Inflammatory macrophage (primary cell): ENCODE data around the gene ARMC9.
"Not testable (repeated sequence)": the region's sequence is repeated elsewhere in the genome, so short reads cannot be mapped to it uniquely, and the experiment has no call there.

Experiments used
- DNase-seq, 2 donors: peaks; one replicate each; pipeline ENCODE4 v3.0.0-alpha.2; 2020 to 2022
- total RNA-seq, 18 experiments: gene quantifications; one replicate each; lab custom pipeline; 2026; ENCODE audit warnings: mixed read lengths in 6 of 18, inconsistent platforms in 2 of 18; lab: John Stamatoyannopoulos, UW

The ARMC9 gene, protein sequence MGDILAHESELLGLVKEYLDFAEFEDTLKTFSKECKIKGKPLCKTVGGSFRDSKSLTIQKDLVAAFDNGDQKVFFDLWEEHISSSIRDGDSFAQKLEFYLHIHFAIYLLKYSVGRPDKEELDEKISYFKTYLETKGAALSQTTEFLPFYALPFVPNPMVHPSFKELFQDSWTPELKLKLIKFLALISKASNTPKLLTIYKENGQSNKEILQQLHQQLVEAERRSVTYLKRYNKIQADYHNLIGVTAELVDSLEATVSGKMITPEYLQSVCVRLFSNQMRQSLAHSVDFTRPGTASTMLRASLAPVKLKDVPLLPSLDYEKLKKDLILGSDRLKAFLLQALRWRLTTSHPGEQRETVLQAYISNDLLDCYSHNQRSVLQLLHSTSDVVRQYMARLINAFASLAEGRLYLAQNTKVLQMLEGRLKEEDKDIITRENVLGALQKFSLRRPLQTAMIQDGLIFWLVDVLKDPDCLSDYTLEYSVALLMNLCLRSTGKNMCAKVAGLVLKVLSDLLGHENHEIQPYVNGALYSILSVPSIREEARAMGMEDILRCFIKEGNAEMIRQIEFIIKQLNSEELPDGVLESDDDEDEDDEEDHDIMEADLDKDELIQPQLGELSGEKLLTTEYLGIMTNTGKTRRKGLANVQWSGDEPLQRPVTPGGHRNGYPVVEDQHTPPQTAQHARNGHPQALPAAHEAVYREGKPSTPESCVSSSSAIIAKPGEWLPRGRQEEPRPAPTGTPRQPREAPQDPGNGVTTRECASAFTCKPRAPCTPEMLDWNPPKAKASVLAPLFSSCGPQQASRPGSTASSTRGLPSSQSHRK
- total RNA-seq: 3.1 to 50.1 (median 7.8) reads per million in 18 experiments

DNA sequence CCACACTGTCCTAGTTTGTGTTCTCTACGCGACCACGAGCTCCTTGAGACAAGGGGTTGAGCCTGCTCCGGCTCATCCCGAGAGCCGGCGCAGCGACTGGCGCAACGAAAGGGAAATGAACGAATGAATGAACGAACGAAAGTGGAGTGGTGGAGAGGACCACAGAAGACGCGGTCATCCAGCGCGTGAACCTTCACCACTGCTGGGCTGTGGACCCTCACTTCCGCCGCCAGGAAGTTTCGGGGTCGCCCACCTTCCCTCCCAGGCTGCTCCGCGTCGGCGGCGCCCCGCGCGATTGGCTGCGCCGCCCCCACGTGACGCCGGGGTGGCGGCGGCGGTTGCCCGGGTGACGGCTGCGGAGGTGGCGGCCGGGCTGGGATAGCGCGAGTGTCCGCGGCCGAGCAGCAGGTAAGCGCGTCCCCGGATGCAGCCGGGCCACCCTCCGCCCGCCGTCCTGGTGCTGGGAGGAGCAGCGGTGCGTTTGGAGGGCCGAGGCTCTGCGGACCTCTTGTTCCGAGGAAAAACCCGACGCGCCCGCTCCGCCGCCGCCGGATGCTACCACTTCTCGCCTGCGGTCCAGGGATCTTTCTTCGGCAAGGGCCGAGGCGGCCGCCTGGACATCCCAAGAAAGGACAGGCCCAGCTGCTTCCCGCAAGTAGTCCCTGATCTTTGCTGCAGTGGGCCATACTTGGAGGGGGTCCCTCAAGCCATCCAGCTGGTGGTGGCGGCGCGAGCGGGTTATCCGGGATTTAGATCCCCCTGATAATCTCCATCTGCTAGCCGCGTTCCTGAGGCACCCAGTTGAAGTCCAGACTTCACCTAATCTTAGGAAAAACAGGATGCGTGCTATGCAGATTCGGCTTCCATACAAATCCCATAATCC is at the start of gene ARMC9:
ARMC9 (plus strand) TSS at position 341 of the 883 bp plus-strand sequence. CDS start 7,608 bp downstream, outside the sequence.
- DNase-seq: peak; percentile 61 to 84

DNA sequence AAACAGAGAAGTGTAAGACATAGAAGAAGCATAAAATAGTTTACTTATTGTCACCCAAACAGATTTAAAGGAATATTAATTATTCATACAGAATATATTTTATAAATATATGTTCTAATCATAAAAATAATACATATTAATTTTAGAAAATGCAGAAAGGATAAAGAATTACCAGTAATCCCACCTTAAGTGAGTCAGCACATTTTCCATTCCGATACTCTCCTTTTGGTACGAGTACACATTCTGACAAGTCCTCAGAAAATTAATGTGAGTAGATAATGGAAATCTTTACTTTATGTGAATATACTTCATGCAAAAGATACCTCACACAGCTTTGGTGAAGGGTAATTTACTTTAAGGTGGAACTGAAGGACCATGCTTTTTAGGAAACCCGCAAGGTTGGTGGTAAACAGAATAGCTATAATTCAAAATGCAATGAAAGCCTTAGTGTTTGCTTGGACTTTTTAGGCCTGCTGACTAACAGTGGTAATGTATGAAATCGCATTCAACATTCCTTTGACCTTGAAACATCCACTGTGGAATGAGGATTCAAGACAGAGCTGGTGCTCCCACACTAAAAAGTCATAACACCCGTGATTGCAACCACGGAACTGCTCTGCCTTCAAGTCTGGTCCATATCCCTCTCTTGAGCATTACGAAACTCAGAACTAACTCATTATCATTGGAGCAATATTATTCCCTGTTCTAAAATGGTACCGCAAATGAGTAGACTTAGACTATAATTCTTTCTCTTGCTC is 45.5 kb upstream of the ARMC9 start:
- DNase-seq: no peak

DNA sequence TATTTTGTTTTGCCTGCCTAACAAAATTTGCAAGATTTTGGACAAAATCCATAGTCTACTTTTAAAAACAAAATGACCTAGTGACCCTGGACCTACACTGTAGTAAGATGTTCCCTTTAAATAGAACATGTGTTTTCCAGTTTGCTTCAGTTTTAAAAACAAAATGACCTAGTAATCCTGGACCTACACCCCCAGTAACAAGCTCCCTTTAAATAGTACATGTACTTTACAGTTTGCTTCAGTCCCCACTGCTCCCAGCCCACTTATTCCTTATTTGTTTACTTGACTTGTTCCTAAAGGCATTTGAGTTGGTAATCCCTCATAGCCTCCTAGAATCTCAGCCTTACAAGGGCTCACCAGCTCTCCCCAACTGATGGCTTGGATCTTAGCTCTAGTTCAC is 39.1 kb upstream of the ARMC9 start:
- no peak for DNase-seq

DNA sequence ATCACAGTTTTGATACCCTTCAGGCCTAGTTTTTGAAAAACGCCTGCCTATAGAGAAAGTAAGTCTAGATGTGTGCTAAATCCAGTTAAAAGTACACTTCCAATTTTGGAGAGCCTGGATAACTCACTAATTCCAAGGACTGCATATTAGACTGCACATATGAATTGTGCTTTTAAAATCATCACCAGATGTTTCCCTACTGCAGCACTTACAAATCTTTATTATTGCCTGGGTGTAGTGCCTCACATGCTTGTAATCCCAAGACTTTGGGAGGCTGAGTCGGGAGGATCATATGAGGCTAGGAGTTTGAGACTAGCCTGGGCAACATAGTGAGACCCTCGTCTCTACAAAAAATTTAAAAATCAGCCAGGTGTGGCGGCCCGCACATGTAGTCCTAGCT is 37.7 kb upstream of the ARMC9 start:
- DNase-seq: no peak

DNA sequence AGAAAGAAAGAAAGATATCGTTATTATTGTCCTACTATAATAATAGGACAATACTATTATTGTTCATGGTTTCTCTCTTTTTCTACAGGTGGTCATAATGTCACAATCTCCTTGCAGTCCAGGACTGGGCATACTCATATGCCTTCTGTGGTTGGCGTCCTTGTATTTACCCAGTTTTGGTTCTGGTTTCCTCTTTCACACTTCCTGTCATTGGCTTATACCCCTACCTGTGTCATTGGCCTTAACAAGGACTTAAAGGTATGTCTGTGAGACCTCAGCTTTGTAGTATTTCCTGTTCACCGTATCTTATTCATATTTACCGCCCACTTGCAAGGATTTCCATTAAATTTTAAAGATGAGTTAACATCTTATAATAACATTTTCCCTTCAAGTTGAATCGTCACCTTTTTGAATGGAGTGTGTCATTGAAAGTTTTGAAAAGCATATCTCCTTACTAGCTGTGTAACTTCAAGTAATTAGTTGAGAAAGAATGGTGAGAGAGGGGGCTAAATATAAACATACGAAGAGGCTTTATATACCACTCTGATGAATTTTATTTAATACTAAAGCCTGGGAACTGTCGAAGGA is 37.1 kb upstream of the ARMC9 start:
- no peak for DNase-seq

DNA sequence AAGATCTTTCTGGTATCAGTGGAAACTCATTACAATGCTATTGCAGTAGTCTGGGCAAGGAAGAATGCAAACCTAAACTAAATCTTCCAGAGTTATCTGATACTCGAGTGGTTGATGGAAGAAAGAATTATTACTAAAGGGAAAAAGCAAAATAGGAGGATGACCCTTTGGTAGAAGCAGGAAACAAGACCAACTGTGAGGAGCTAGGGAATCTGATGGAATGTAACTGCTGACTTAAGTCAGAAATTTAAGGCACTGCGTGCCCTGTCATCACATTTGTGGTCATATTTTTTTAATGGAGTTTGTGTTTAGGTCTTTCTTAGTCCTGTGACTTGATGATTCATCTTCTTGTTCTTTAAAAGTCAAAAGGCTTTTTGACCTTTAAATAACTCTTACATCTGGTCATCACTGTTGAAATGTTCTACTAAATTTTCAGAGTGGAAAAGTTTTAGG is 36.5 kb upstream of the ARMC9 start:
- DNase-seq: peak; percentile 77 to 81

DNA sequence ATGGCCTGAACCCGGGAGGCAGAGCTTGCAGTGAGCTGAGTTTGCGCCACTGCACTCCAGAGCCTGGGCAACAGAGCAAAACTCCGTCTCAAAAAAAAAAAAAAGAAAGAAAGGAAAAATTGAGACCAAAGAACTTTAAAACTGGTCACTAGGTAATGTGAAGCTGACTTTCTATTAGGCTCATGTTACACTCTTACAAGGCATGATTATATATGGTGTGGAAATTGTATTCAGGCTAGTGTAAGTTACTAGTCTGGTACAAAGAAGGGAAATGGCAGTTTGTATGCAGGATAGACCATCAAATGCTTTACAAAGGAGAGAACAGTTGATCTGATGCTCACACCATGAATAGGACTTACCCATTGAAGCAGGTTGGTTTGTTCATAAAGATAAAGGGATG is 35.4 kb upstream of the ARMC9 start:
- DNase-seq: no peak

DNA sequence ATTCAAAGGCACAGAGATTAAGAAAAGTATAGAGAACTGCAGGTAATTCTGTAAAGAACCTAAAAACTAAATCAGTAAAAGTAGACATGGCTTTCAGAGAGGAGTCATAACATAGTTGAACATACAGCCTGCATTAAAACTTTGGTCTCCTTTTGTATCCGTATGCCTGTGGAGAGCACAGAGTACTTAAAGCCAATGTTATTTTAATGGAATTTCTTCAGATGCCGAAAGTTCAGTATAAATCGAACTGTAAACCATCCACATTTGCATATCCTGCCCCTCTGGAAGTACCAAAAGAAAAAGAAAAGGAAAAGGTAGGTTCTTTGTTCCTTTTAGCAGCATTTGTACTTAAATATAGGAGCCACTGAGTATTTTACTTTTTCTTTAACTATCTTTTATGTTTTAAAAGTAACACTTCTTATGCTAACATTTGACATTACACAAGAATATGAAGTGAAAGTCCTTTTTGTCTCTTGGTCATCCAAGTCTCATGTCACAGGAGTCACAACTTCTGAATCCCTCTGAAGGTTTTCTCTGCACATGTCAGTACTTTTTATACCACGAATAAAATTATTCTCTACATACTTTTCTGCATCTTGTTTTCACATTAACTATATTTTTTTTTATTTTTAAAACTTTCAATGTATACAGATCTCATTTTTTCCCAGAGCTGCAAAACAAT is 34.9 kb upstream of the ARMC9 start:
- DNase-seq: peak; percentile 30

DNA sequence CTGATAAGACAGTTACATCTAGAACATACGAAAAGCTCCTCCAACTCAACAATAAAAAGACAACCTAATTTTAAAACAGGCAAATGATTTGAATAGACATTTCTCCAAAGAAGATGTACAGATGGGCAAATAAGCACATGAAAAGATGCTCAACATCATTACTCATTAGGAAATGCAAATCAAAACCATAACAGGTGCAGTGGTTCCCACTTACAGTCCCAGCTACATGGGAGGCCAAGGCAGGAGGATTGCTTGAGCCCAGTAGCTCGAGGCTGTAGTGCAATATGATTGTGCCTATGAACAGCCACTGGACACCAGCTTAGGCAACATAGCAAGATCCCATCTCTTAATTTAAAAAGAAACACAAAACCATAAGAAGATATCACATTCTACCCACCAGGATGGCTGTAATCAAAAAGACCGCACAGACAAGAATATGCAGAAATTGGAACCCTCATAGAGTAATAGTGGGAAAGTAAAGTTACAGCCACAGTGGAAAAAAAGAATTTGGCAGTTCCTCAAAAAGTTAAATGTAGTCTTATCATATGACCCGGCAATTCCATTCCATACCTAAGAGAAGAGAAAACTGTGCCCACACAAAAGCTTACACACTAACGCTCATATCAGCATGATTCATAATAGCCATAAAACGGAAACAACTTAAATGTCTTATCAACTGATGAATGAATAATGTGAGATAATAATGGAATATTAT is 30.5 kb upstream of the ARMC9 start:
- DNase-seq: peak; percentile 19 to 35

DNA sequence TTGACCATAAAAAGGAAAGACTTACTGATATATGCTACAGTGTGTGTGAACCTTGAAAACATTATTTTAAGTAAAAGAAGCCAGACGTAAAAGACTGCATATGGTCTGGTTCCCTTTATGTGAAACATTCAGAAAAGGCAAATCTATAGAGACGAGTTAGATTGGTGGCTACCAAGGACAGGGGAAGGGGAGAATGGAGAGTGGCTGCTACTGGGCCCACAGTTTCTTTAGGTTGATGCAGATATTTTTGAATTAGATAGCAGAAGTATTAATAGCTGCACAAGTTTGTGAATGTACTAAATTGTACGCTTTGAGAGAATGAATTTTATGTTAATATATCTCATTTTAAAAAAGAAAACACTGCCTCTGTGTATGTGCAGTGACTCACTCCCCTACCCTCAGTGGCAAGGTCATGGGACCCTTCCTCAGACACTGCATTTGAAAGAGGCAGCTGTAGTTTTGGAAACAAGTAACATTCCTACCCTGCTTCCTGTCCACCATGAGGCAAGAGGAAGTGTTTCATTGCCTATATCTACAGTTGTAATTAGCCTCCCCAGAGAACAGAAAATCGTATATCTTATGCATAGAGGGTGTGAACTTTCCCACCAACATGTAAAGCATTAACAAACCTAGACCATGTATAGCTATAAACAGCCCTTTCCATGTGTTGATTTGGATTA is 29.8 kb upstream of the ARMC9 start:
- DNase-seq: peak; percentile 22 to 36

DNA sequence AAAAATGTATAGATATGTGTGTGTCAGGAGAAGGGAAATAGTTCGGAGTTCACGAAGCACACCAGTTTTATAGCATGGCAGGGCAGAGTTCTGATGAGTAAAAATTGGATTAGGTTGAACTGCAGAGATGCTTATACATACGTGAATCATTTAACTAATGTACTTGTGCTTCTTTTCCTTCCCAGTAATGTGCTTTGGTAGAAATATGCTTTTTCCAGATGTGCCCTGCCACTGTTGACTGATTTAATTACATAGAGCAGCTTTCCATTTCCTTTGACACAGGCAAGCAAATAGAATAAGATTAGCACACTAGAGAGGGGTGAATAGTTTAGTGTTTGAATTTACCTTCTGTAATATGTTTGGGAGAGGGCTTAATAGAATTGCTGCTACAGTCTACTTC is 28.9 kb upstream of the ARMC9 start:
- no peak for DNase-seq

DNA sequence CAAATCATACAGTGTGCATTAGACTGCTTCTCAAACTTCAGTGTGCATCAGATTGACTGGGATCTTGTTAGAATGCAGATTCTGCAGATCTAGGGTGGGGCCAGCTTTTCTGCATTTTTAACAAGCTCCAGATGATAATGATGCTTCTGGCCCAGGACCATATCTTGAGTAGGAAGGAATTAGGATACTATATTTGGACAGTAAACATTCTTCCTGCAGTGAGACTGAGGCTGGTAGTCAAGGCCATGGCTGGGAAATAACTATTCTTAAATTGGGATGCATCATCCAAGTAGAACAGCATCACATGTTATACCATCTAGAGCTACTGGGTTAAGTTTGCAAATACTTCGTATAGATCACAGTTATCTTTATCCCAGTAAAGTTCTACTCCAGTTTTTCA is 28.4 kb upstream of the ARMC9 start:
- DNase-seq: no peak

DNA sequence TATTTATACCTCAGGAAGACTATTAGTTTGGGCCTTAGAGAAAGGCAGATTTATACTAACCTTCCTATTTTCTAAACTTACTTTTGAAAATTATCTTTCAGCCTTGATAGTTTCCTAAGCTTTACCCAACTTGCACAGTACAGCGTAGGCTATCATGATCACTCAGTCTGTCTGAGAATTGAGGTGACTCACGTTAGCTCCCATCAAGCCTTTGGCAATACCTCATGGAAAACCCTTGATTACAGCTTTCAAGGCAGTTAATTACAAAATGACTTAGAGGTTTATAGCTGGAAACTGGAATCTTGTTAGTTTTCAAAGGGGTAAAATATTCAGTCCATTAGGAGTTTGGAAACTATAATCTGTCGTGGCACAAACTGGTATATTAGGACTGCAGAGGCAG is 26.4 kb upstream of the ARMC9 start:
- no peak for DNase-seq

DNA sequence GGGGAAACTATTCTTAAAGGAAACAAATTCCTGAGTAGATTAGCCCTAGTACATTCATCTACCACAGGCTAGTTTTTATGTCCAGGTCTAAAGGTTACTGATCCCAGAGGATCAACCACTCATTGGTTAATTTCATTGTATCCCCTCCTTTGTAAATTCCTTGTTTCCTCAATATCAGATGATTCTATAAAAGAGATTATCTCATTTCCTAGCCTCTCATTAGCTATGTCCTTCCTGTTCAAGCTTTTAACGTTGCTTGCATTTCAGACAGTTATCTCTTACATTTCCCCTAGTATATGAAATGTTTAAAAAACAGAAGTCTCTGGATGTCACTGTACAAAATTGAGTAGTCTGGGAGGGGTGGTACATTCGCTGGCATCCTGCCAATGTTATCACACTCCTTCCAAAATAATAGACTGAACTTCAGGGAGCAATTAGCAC is 24.2 kb upstream of the ARMC9 start:
- DNase-seq: no peak

DNA sequence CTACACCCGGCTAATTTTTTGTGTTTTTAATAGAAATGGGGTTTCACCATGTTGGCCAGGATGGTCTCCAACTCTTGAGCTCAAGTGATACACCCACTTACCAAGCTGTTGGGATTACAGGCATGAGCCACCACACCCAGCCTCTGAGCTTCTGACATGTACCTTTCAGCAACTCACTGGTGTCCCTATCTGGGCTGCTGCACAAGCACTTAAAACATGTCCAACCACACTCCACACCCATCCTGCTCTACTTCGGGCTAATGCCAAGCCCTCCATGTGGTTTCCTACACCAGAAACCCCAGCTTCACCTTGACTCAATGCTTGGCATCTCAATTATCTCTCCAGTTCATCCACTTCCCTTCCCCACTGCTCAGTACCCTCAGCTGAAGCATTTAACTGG is 22.4 kb upstream of the ARMC9 start:
- no peak for DNase-seq

DNA sequence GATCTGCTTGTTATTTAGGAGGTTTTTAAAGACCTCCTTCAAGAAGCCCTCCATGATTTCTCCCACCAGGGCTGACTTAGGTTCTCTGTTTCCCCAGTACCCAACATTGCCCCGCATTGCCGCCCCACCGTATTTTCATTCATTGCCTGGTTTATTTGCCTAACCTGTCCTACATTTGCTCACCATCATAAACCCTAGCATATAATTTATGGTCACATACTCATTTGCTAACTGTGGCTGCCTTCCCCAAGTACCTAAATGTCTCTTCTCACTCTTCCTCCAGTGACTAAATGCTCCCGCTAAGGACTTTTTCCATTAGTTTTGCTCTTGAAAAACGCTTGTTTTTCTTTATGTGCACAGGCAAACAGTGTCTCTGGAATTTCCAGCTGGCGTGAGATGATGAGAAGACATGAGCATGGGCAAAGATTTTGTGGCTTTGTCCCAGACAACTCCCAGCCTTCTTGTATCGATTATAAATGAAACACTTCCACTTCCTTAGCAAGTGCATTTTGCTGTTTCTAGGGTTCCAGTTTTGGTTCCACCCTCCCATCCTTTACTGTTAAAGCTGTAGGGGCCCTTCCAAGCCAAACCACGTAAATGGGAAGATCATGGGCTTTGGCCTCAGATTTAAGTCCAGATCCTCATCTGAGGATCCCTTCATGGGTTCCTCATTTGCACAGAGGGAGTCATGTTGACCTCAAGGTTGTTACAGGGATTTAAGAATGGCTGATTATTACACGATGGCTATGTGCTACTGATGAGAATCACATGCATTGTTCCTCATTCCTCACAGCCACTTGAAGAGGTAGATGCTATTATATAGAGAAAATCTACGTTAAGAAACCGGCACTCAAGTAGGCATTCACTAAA is 21.0 kb upstream of the ARMC9 start:
- peak; percentile 56 to 57 for DNase-seq

DNA sequence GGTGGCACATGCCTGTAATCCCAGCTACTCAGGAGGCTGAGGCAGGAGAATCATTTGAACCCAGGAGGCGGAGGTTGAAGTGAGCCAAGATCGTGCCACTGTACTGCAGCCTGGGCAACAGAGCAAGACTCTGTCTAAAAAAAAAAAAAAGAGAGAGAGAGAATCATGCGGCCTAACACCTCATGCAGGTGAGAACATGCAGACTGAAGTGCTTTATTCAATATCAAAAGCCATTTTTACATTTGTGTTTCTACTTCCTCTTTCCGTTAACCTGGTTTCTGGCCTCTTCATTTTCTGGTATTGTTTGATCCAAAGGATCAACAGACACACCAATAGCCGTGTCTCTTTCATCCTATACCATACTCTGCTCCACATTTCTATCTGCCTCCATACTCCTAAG is 19.6 kb upstream of the ARMC9 start:
- DNase-seq: not testable (repeated sequence)

DNA sequence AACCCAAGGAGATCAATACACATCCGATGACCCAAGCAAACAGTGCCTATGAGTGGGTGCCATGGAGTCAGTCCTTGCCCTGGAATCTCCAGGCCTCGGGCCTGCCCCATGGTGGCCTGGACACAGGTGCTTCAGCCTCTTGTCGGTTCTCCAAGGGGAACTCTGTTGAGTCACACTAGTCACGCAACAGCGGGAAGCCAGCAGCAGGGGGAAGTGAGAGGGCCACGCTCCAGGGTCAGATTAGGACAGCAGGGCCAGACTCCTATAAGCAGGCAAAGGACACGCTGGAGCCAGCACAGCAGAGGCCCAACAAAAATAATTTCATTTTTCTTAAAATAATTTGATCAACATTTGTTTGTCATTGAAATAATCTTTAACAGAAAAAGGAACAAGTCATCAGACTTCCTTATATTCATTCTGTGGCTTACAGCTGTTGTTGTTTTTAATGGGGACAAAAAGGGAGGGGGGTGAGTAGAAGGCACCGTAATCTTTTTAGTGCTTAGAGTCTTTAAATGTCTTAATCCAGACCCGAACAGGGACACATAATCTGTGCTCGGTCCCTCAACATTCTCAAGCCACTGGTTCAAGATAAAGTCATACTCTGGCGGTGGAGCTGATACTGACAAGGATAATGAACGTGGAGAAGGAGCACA is 16.4 kb upstream of the ARMC9 start:
- DNase-seq: peak; percentile 87 to 94
